Body of pancreas (tissue), 4 donors: ENCODE data around the gene EFR3B. TPM values are rescaled to one million over a fixed set of nuclear protein-coding genes. Genes with fewer than 3 reads are reported as not detected.
"Not testable (repeated sequence)": the region's sequence is repeated elsewhere in the genome, so short reads cannot be mapped to it uniquely, and the experiment has no call there.

ENCODE experiments used
- ATAC-seq: fragments of 150-250 bp; one replicate; pipeline ENCODE4 v1.9.1; 2016
- DNase-seq, 4 donors: peaks; one replicate each; pipeline ENCODE4 v3.0.0-alpha.2; 2019
- H3K27ac ChIP-seq, 4 donors: fragments of 200-600 bp; sonication (generic); 1 replicate in 3 of 4; 2 replicates in 1 of 4; pipeline versions ENCODE4 v1.5.1 to v1.6.1; 2016 to 2019; ENCODE audit warnings: mild to moderate bottlenecking in 1 of 4, mixed read lengths in 1 of 4, moderate library complexity in 1 of 4
- H3K27me3 ChIP-seq, 2 donors: fragments of 200-600 bp; sonication (generic); one replicate each; pipeline ENCODE4 v1.6.0; 2016; ENCODE audit warnings: mild to moderate bottlenecking in 1 of 2
- H3K36me3 ChIP-seq, 2 donors: fragments of 200-600 bp; sonication (generic); replicated peaks in 1 of 2; 2 replicates each; pipeline ENCODE4 v1.5.1; 2016; ENCODE audit warnings: low read depth in 2 of 2; ENCODE audit not compliant: insufficient read depth in 1 of 2
- H3K4me1 ChIP-seq: fragments of 200-600 bp; sonication (generic); one replicate; pipeline ENCODE4 v1.6.0; 2016
- H3K4me3 ChIP-seq, 2 donors: fragments of 200-600 bp; sonication (generic); 1 replicate in 1 of 2; 2 replicates in 1 of 2; pipeline ENCODE4 v1.5.1; 2016 to 2019
- H3K9me3 ChIP-seq, 3 donors: fragments of 200-600 bp; sonication (generic); 1 replicate in 2 of 3; 2 replicates in 1 of 3; pipeline ENCODE4 v1.5.1; 2016
- POLR2A ChIP-seq, 3 donors: fragments of 450-650 bp; IDR thresholded peaks; one replicate each; pipeline ENCODE4 v1.6.1; 2016; ENCODE audit warnings: antibody characterized with exemption in 3 of 3, mild to moderate bottlenecking in 2 of 3
- WGBS, 2 donors: methylation state at CpG; one replicate each; pipeline ENCODE4 v1.1.5; 2017; 5-methylcytosine and 5-hydroxymethylcytosine counted together
- intact Hi-C: fragments of 100-400 bp; cut with DNase I; formaldehyde crosslinking; loops from one replicate; pipeline ENCODE4 v1.15.1; 2023
- total RNA-seq, 2 donors: library from RNA; depleted of rRNA; stranded (reverse); fragments of >200 nt; gene quantifications; one replicate each; pipeline ENCODE4 v1.1.0, GENCODE V29; 2016
- TF ChIP-seq, protein P1 (sequence below), 7 experiments: fragments of 450-650 bp in 4 of 7; fragments of 200-600 bp in 3 of 7; sonication (generic) in 3 of 7; IDR thresholded peaks; one replicate each; pipeline ENCODE4 v1.5.1; 2016 to 2019; ENCODE audit warnings: antibody characterized with exemption in 7 of 7

EFR3B gene
- total RNA-seq, 2 donors from 2014 or later = under 0.01 to 0.52 TPM

DNA sequence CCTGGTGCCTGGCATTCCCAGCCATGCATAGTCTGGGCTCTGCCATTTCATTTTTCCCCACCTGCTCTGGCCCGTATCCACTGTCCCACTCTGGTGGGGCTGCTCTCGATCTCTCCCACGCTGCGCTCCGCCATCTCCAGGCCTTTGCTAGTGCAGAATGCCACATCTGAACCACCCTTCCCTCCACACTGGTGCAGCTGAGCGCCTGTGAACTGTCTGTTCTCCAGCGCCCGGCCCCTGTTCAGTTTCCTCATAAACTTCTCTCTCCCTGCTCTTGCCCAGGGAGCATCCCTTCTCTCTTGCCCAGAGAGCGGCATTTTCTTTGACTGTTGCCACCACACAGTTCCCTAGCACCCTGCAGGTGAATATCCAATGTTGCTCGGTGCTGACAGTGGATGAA, 105.0 kb downstream of the EFR3B start:
- Histone ChIP-seq H3K4me3 (no peak overlapping the region), H3K36me3 (no peaks in the 10 kb centered on the region), H3K9me3 (no peaks in the 10 kb centered on the region), H3K27ac (no peak overlapping the region), H3K27me3 (no peaks in the 10 kb centered on the region), H3K4me1 (no peaks in the 10 kb centered on the region)
- no peak for DNase-seq
- no peak for TF ChIP-seq POLR2A (IDR thresholded peaks at IDR 0.05)
- TF ChIP-seq, protein P1, sequence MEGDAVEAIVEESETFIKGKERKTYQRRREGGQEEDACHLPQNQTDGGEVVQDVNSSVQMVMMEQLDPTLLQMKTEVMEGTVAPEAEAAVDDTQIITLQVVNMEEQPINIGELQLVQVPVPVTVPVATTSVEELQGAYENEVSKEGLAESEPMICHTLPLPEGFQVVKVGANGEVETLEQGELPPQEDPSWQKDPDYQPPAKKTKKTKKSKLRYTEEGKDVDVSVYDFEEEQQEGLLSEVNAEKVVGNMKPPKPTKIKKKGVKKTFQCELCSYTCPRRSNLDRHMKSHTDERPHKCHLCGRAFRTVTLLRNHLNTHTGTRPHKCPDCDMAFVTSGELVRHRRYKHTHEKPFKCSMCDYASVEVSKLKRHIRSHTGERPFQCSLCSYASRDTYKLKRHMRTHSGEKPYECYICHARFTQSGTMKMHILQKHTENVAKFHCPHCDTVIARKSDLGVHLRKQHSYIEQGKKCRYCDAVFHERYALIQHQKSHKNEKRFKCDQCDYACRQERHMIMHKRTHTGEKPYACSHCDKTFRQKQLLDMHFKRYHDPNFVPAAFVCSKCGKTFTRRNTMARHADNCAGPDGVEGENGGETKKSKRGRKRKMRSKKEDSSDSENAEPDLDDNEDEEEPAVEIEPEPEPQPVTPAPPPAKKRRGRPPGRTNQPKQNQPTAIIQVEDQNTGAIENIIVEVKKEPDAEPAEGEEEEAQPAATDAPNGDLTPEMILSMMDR (IDR thresholded peaks at IDR 0.05) = no peak
- 93 to 96% methylated on average over 9 to 10 of the region's 10 CpGs for WGBS, 2 donors
- intact Hi-C loops = no loop called here
- no peak for ATAC-seq

DNA sequence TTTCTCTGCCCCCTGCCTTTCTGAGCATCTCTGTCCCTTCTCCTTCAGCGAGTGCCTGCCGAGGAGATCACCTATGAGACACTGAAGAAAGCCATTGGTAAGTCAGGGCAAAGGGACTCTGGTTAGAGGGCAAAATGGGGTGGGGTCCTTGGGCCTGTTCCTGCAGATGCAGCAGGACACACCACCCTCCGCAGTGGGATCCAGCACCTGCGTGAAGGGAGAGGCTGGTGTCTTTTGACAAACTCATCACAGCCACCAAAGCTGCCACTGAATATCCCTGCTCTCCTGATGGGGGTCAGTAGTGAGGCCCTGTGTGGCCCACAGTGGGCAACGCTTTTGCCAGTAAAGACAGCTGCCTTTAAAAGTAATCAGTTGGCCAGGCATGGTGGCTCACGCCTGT, 107.8 kb downstream of the EFR3B start:
- intact Hi-C loops = no loop called here
- no peaks in the 10 kb centered on the region for H3K4me1 ChIP-seq
- no peak overlapping the region for H3K4me3 ChIP-seq
- 83 to 93% methylated on average over 5 to 6 of the region's 6 CpGs for WGBS, 2 donors
- H3K9me3 ChIP-seq = no peaks in the 10 kb centered on the region
- TF ChIP-seq, protein P1 (IDR thresholded peaks at IDR 0.05) = no peak
- no peak for TF ChIP-seq POLR2A (IDR thresholded peaks at IDR 0.05)
- H3K27me3 ChIP-seq = no peaks in the 10 kb centered on the region
- no peak overlapping the region for H3K27ac ChIP-seq
- no peaks in the 10 kb centered on the region for H3K36me3 ChIP-seq
- ATAC-seq (no peak), DNase-seq (no peak)

DNA sequence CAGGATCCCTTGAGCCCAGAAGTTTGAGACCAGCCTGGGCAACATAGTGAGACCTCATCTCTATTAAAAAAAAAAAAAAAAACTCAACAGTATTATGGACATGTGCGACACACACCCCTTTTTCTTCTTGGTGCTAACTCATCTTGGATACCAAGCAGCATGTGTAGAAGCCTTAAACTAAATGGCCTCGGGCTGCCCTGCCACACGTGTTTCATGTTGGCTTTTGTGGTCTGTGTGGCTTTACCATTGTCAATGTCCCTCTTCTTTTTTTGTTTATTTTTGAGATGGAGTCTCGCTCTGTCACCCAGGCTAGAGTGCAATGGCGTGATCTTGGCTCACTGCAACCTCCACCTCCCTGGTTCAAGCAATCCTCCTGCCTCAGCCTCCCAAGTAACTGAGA, 109.1 kb downstream of the EFR3B start:
- H3K36me3 ChIP-seq, ATAC-seq, intact Hi-C loops: not testable (repeated sequence)

DNA sequence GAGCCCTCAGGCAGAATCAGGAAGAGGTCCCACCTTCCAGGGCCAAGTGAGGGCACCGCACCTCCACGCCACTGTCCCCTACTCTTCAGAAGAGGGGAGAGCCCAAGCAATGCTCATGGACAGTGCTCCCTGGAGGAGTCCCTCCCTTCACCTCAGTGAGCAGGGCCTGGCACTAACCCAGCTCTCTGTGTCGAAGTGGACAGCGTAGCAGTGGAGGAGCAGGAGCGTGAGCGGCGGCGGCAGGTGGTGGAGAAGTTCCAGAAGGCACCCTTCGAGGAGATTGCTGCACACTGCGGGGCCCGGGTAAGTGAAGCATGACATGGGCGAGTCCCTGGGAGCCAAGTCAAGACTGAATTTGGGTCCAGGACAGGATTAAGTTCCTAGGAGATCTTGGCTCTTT, 109.8 kb downstream of the EFR3B start:
- Histone ChIP-seq H3K27ac (no peak overlapping the region), H3K36me3 (no peaks in the 10 kb centered on the region), H3K27me3 (no peaks in the 10 kb centered on the region), H3K4me1 (no peaks in the 10 kb centered on the region), H3K4me3 (no peak overlapping the region), H3K9me3 (no peaks in the 10 kb centered on the region)
- 85 to 92% methylated on average over 12 of the region's 12 CpGs for WGBS, 2 donors
- ATAC-seq (no peak), DNase-seq (no peak)
- TF ChIP-seq POLR2A (IDR thresholded peaks at IDR 0.05) = no peak
- TF ChIP-seq, protein P1 (IDR thresholded peaks at IDR 0.05) = no peak
- intact Hi-C loops = no loop called here

More for the DNA sequence above, 109.1 kb downstream of the EFR3B start:
- H3K4me3 ChIP-seq, H3K4me1 ChIP-seq, DNase-seq, H3K27me3 ChIP-seq, H3K27ac ChIP-seq, H3K9me3 ChIP-seq: not testable (repeated sequence)
- WGBS, 2 donors = 82 to 92% methylated on average over 5 of the region's 5 CpGs

DNA sequence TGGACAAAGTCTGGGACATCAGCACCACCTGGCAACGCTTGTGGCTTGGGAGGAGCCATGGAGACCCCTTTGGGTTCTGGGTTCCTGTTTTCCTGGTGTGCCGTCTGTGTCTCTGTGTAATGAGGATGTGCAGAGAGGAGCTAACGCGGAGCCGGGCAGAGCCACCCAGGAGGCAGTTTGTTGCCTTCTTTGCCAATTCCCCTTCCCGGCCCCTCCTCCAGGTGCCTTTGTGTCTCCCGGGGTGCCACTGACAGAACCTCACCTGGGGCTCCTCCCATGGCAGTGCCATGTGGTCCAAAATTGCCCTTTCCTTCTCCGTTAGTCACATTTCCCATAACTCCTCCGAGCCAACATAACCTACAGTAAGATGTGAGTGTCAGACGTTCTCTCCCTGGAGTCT, 113.5 kb downstream of the EFR3B start:
- ATAC-seq = no peak
- peaks cover 2% of the 10 kb centered on the region for H3K4me1 ChIP-seq
- no peaks in the 10 kb centered on the region for H3K27me3 ChIP-seq
- H3K36me3 ChIP-seq = no peaks in the 10 kb centered on the region
- no peak overlapping the region for H3K27ac ChIP-seq
- 80 to 82% methylated on average over 10 of the region's 10 CpGs for WGBS, 2 donors
- intact Hi-C loops = no loop called here
- TF ChIP-seq, protein P1 (IDR thresholded peaks at IDR 0.05) = no peak
- TF ChIP-seq POLR2A (IDR thresholded peaks at IDR 0.05) = no peak
- no peaks in the 10 kb centered on the region for H3K9me3 ChIP-seq
- no peak overlapping the region for H3K4me3 ChIP-seq
- DNase-seq = no peak
